Mucosa of rectum (tissue), 2 donors: ENCODE data around the gene RBM20.

Experiments used
- H3K27ac ChIP-seq, 2 donors: one replicate each; pipeline ENCODE4 v1.7.0; 2013; ENCODE audit warnings: inconsistent platforms in 2 of 2, low read depth in 2 of 2, low read length in 2 of 2
- H3K27me3 ChIP-seq, 2 donors: one replicate each; pipeline ENCODE4 v1.7.0; 2013; ENCODE audit warnings: low read length in 2 of 2; ENCODE audit not compliant: control insufficient read depth in 2 of 2, insufficient read depth in 2 of 2
- H3K36me3 ChIP-seq, 2 donors: one replicate each; pipeline ENCODE4 v1.7.0; 2013; ENCODE audit warnings: low read length in 2 of 2; ENCODE audit not compliant: control insufficient read depth in 2 of 2, insufficient read depth in 2 of 2
- H3K4me1 ChIP-seq, 2 donors: one replicate each; pipeline ENCODE4 v1.7.0; 2013; ENCODE audit warnings: low read length in 2 of 2, mild to moderate bottlenecking in 1 of 2; ENCODE audit not compliant: control insufficient read depth in 2 of 2, insufficient read depth in 2 of 2
- H3K4me3 ChIP-seq, 2 donors: one replicate each; pipeline ENCODE4 v1.7.0; 2013; ENCODE audit warnings: low read length in 2 of 2
- H3K9ac ChIP-seq, 2 donors: one replicate each; pipeline ENCODE4 v1.7.0; 2013; ENCODE audit warnings: low read length in 2 of 2, low read depth in 1 of 2, mild to moderate bottlenecking in 1 of 2
- H3K9me3 ChIP-seq, 2 donors: one replicate each; pipeline ENCODE4 v1.7.0; 2013; ENCODE audit warnings: low read length in 2 of 2; ENCODE audit not compliant: control insufficient read depth in 2 of 2
- donor health status: healthy.
- donor health status: Normal muscosa, but diverticular disease.

RBM20 gene

GRCh38 chr10:110871298-110872084 lies 227.4 kb downstream of the RBM20 start, which contains the start of gene PDCD4:
TSS of gene PDCD4 (plus strand) at chr10:110871928. CDS start at chr10:110876028, 4,100 bp downstream.
- H3K4me1 ChIP-seq: peaks cover 30 to 42% of the 10 kb centered on the region in 2 donors
- peak within 1 kb of the TSS; percentile 66 to 92 for H3K4me3 ChIP-seq
- no peaks in the 10 kb centered on the region for H3K9me3 ChIP-seq
- peak within 1 kb of the TSS; percentile 79 to 83 for H3K9ac ChIP-seq
- no peaks in the 10 kb centered on the region for H3K27me3 ChIP-seq
- H3K36me3 ChIP-seq: peaks cover 5 to 7% of the 10 kb centered on the region in 2 donors
- peak within 1 kb of the TSS; percentile 97 for H3K27ac ChIP-seq

GRCh38 chr10:110872145-110872983 lies 228.2 kb downstream of the RBM20 start:
- peak overlapping the region; percentile 66 to 92 for H3K4me3 ChIP-seq

GRCh38 chr10:110872984-110873923 lies 229.1 kb downstream of the RBM20 start:
- peak overlapping the region; percentile 97 for H3K27ac ChIP-seq
- peaks cover 17 to 19% of the 10 kb centered on the region in 2 donors for H3K36me3 ChIP-seq

More at GRCh38 chr10:110872145-110872983, 228.2 kb downstream of the RBM20 start:
- peaks cover 9 to 10% of the 10 kb centered on the region in 2 donors for H3K36me3 ChIP-seq
- H3K9me3 ChIP-seq: no peaks in the 10 kb centered on the region
- H3K27ac ChIP-seq: peak overlapping the region; percentile 97
- H3K27me3 ChIP-seq: no peaks in the 10 kb centered on the region
- peaks cover 23 to 37% of the 10 kb centered on the region in 2 donors for H3K4me1 ChIP-seq
- peak overlapping the region; percentile 79 to 83 for H3K9ac ChIP-seq

GRCh38 chr10:110873951-110874350 lies 229.8 kb downstream of the RBM20 start:
- peaks cover 16 to 37% of the 10 kb centered on the region in 2 donors for H3K4me1 ChIP-seq
- H3K9ac ChIP-seq: peak overlapping the region; percentile 79 to 83
- no peaks in the 10 kb centered on the region for H3K27me3 ChIP-seq
- H3K36me3 ChIP-seq: peaks cover 24 to 26% of the 10 kb centered on the region in 2 donors
- H3K27ac ChIP-seq: peak overlapping the region; percentile 97
- H3K9me3 ChIP-seq: no peaks in the 10 kb centered on the region
- peak overlapping the region; percentile 66 to 92 for H3K4me3 ChIP-seq

More at GRCh38 chr10:110872984-110873923, 229.1 kb downstream of the RBM20 start:
- Histone ChIP-seq H3K4me3 (peak overlapping the region; percentile 66 to 92), H3K4me1 (peaks cover 16 to 34% of the 10 kb centered on the region in 2 donors), H3K27me3 (no peaks in the 10 kb centered on the region), H3K9ac (peak overlapping the region; percentile 79 to 83), H3K9me3 (no peaks in the 10 kb centered on the region)

- H3K27me3 ChIP-seq: no peaks in the 10 kb centered on the region
- peaks cover 7 to 33% of the 10 kb centered on the region in 2 donors for H3K4me1 ChIP-seq
- peak overlapping the region in 1 of 2 donors; percentile 29 for H3K27ac ChIP-seq
Observed at GRCh38 chr10:110876000-110876399, 231.9 kb downstream of the RBM20 start.

GRCh38 chr10:110876788-110877187 lies 232.7 kb downstream of the RBM20 start:
- peaks cover 44 to 49% of the 10 kb centered on the region in 2 donors for H3K36me3 ChIP-seq
- peaks cover 4 to 31% of the 10 kb centered on the region in 2 donors for H3K4me1 ChIP-seq
- H3K9me3 ChIP-seq: no peaks in the 10 kb centered on the region
- H3K9ac ChIP-seq: no peak overlapping the region
- no peaks in the 10 kb centered on the region for H3K27me3 ChIP-seq
- no peak overlapping the region for H3K27ac ChIP-seq
- peak overlapping the region in 1 of 2 donors; percentile 11 for H3K4me3 ChIP-seq

More at GRCh38 chr10:110876000-110876399, 231.9 kb downstream of the RBM20 start:
- H3K36me3 ChIP-seq: peaks cover 38 to 42% of the 10 kb centered on the region in 2 donors
- peak overlapping the region in 1 of 2 donors; percentile 46 for H3K4me3 ChIP-seq
- H3K9ac ChIP-seq: peak overlapping the region in 1 of 2 donors; percentile 79
- no peaks in the 10 kb centered on the region for H3K9me3 ChIP-seq

GRCh38 chr10:110880012-110880411 lies 235.9 kb downstream of the RBM20 start:
- no peak overlapping the region for H3K9ac ChIP-seq
- H3K4me3 ChIP-seq: no peak overlapping the region
- H3K36me3 ChIP-seq: peaks cover 65 to 72% of the 10 kb centered on the region in 2 donors
- H3K27ac ChIP-seq: no peak overlapping the region
- peaks cover 9 to 31% of the 10 kb centered on the region in 2 donors for H3K4me1 ChIP-seq
- H3K9me3 ChIP-seq: no peaks in the 10 kb centered on the region
- H3K27me3 ChIP-seq: no peaks in the 10 kb centered on the region

GRCh38 chr10:110881247-110881646 lies 237.1 kb downstream of the RBM20 start:
- no peak overlapping the region for H3K27ac ChIP-seq
- H3K4me1 ChIP-seq: peaks cover 6 to 26% of the 10 kb centered on the region in 2 donors
- H3K9me3 ChIP-seq: no peaks in the 10 kb centered on the region
- H3K27me3 ChIP-seq: no peaks in the 10 kb centered on the region
- no peak overlapping the region for H3K9ac ChIP-seq
- peaks cover 67 to 82% of the 10 kb centered on the region in 2 donors for H3K36me3 ChIP-seq
- H3K4me3 ChIP-seq: no peak overlapping the region

- Histone ChIP-seq H3K36me3 (peaks cover 70 to 85% of the 10 kb centered on the region in 2 donors), H3K27ac (no peak overlapping the region), H3K4me1 (peaks cover 6 to 28% of the 10 kb centered on the region in 2 donors), H3K9ac (no peak overlapping the region), H3K4me3 (no peak overlapping the region), H3K27me3 (no peaks in the 10 kb centered on the region), H3K9me3 (no peaks in the 10 kb centered on the region)
Observed at GRCh38 chr10:110881905-110882304, 237.8 kb downstream of the RBM20 start.
